DOHH2 (cell line): Measurements from ENCODE around the gene MROH2B.

ENCODE experiments used
- EZH2phosphoT487 ChIP-seq: fragments of 200-600 bp; sonication (generic); IDR thresholded peaks from 2 replicates; pipeline ENCODE4 v1.6.1; 2017; ENCODE audit warnings: borderline replicate concordance, mild to moderate bottlenecking, antibody characterized with exemption, low read length, moderate library complexity, mixed read lengths
- TF ChIP-seq, protein P1 (sequence below): fragments of 200-600 bp; sonication (generic); IDR thresholded peaks from one replicate; pipeline ENCODE4 v1.5.1; 2014; ENCODE audit warnings: antibody characterized with exemption, mild to moderate bottlenecking, low read depth, low read length; ENCODE audit not compliant: poor library complexity, severe bottlenecking

DNA sequence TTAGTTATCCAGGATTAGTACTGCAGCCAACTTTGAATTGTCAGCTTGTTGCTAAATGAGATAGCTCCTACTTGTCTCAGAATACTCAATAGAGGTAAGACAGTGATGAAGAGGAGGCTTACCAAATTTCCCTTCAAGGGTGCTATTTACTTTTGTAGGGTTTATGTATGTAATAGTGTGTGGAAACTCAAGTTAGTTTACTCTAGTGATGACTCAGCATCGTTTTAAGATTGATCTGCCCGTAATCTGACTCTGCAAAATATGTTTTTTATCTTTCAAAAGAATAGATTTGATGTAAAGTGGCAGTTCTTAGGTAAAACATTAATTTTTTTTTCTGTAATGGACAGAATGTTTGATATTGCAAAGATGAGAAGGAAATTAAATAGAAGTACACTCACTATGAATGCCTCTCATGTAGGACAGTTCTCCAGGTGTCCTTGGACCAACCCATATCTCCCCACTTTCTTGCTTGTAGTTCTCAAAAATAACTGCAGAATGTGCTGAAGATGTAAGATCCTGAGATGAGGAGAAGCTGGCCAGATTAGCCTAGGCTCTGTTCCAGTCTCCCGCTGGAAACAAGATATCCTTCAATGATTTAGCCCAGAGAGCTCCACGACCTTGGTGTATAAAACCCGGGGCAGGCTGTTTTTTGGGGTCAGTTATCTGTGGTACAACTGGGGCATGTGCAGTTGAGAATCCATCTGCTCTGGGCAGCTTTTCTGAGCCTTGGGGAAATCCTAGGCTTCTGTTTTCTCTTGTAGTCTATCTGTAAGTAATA is 24.4 kb upstream of the MROH2B start:
- TF ChIP-seq, protein P1, sequence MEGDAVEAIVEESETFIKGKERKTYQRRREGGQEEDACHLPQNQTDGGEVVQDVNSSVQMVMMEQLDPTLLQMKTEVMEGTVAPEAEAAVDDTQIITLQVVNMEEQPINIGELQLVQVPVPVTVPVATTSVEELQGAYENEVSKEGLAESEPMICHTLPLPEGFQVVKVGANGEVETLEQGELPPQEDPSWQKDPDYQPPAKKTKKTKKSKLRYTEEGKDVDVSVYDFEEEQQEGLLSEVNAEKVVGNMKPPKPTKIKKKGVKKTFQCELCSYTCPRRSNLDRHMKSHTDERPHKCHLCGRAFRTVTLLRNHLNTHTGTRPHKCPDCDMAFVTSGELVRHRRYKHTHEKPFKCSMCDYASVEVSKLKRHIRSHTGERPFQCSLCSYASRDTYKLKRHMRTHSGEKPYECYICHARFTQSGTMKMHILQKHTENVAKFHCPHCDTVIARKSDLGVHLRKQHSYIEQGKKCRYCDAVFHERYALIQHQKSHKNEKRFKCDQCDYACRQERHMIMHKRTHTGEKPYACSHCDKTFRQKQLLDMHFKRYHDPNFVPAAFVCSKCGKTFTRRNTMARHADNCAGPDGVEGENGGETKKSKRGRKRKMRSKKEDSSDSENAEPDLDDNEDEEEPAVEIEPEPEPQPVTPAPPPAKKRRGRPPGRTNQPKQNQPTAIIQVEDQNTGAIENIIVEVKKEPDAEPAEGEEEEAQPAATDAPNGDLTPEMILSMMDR, result no peak
- no peak for TF ChIP-seq EZH2phosphoT487
